ENCODE data around the gene ACSM6.

ACSM6 gene

GRCh38 chr10:95275726-95276366, 81.8 kb downstream of the ACSM6 start:
- DNase-seq, result no peak

- DNase-seq, result no peak
Measured at GRCh38 chr10:95276367-95277200, 82.5 kb downstream of the ACSM6 start.

GRCh38 chr10:95277201-95277570, 83.1 kb downstream of the ACSM6 start:
- DNase-seq, result no peak

GRCh38 chr10:95277614-95278013, 83.6 kb downstream of the ACSM6 start:
- DNase-seq, result no peak

Measured in islet precursor cell (in vitro differentiated cells).